Hepatocyte (in vitro differentiated cells): ENCODE results near the gene SLC25A34.

Source experiments
- CTCF ChIP-seq: fragments of 200-600 bp; sonication (generic); IDR thresholded peaks from 2 replicates; pipeline ENCODE4 v1.5.1; 2016; ENCODE audit warnings: antibody characterized with exemption, mild to moderate bottlenecking; ENCODE audit not compliant: poor library complexity
- EZH2 ChIP-seq: fragments of 200-600 bp; sonication (generic); IDR thresholded peaks from 2 replicates; pipeline ENCODE4 v1.6.1; 2016; ENCODE audit warnings: antibody characterized with exemption, mild to moderate bottlenecking, borderline replicate concordance
- EZH2phosphoT487 ChIP-seq: fragments of 200-600 bp; sonication (generic); IDR thresholded peaks from one replicate; pipeline ENCODE4 v1.6.1; 2018; ENCODE audit warnings: antibody characterized with exemption, mild to moderate bottlenecking, low read depth, moderate library complexity; ENCODE audit not compliant: unreplicated experiment, severe bottlenecking

DNA sequence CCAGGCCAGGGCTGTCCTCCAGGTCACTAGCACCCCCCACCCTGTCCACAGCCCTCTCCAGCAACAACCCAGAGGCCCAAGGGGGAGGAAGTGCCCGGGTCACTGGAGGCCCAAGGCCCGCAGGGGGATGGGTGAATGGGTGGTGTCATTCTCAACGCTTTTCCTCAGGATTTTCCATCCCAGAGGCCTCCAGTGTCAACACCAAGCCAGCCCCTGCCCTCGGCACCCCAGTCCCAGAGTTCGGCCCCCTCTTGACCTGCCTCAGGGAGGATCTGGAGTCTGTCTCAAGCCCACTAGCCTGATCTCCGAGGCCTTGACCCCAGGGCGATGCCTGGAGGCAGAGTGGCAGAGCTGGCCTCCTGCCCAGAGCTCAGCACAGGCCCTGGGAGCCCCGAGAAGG lies 11.3 kb downstream of the SLC25A34 start:
- TF ChIP-seq CTCF (no peak), EZH2 (no peak), EZH2phosphoT487 (no peak)
